Endometrial microvascular endothelial cells (primary cell): ENCODE results near the gene CCDC63. TPM values are rescaled to one million over a fixed set of nuclear protein-coding genes. Genes with fewer than 3 reads are reported as not detected.
"Not testable (repeated sequence)": the region's sequence is repeated elsewhere in the genome, so short reads cannot be mapped to it uniquely, and the experiment has no call there.

Experiments used
- in situ Hi-C: cut with HindIII; loops from 2 replicates; pipeline ENCODE4 v1.10.0; 2017; ENCODE audit warnings: low sequenced_read_pairs, low pct_unique_long_range_greater_than_20kb; ENCODE audit errors: inconsistent ontology term
- total RNA-seq: library from RNA; depleted of rRNA; stranded (reverse); fragments of >200 nt; gene quantifications from one replicate; pipeline ENCODE4 v1.2.3, GENCODE V29; 2015; ENCODE audit errors: inconsistent ontology term

Gene CCDC63
- total RNA-seq, 1 donor from 2014 or later: not detected

DNA sequence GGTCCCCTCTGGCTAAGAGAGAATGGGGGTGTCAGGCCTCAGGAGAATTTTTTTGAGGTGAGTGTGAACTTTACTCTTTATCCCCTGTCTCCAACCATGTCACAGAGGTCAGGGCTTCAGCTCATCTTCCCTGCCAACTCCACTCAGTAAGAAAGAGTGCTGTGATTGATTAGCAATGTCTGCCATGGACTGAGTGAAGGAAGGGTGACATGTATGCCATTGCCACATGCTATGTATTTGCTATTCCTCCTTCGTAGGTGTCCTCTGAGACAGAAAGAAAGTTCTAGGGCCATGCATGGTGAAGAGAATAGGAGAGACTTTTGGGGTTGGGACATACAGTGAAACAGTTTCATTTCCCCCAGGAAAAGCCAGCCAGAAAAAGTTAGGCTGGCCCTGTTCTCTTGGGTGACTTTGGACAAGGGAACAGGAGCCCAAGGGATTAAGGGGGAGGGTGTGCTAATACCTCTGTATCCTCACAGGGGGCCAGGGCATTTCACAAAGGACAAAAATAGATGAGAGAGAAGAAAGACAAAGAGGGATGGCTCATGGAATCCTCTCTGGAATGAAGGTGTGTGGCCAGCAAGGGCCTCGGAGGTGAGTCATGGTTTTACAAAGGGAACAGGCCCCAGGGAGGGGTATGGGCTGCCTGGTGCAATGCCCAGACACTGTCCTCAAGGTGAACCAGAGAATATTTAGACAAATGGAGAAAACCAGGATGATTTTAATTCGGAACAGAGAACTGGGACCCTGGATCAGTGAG is 87.5 kb downstream of the CCDC63 start:
- in situ Hi-C loops: no loop called here

DNA sequence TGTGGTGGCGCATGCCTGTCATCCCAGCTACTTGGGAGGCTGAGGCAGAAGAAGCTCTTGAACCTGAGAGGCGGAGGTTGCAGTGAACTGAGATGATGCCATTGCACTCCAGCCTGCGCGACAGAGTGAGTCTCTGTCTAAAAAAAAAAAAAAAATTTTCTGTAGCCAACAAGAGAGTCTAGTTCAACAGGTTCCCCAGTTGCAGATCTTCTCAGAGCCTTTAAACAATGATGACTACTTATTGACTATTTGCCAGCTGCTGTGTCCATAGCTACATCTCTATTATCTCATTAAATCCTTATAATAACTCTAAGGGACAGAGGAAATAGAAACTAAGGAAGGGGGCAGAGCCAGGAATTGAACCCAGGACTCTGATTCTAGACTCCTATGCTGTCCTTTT is 88.8 kb downstream of the CCDC63 start:
- in situ Hi-C loops: no loop called here

DNA sequence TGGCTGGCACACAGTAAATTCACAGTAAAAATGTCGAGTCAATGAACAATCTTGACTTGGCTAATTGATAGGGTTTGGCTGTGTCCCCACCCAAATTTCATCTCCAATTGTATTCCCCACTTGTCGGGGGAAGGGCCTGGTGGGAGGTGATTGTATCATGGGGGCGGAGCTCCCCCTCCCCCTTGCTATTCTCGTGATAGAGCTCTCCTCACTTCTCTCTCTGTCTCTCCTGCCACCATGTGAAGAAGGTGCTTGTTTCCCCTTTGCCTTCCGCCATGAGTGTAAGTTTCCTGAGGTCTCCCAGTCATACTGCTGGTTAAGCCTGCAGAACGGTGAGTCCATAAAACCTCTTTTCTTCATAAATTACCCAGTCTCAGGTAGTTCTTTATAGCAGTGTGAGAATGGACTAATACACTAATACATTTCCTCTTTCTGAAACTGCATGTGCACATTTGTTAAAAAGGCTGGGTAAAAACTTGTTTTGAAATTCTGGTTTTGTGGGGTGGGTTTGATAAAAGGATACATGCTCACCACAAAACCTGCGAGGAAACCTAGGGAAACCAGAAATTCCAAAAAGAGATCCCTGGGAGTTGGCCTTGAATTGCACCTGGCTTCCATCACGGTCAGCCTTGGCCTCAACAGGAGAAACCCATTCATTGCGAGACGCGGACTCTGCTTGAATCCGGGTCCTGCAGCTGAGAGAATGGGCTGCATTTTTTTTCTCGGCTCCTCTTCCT is 89.7 kb downstream of the CCDC63 start:
- in situ Hi-C loops: no loop called here

DNA sequence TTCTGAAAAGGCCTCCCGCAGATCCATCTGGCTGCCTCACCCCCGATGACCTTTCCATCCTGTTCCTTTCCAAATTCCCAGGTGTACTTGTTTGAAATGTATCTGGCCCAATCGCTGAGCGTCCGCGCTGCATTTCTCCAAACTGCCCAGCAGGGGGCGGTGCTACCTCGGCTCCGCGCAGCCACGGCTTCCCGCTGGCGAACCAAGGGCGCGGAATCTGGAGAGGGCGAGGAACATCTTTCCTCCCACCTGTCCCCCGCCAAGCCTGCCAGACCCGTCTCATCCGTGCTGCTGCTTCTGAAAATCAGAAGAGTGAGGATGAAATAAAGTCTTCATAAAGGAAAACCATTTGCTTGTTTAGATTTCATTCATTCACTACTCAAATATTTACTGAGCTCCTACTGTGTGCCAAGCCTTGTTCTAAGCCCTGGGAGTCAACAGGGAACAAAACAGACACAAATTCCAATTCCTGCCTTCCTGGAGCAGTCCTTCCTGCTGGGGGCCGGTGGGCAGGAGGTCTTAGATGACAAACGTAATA is 90.4 kb downstream of the CCDC63 start:
- in situ Hi-C loops: no loop called here

DNA sequence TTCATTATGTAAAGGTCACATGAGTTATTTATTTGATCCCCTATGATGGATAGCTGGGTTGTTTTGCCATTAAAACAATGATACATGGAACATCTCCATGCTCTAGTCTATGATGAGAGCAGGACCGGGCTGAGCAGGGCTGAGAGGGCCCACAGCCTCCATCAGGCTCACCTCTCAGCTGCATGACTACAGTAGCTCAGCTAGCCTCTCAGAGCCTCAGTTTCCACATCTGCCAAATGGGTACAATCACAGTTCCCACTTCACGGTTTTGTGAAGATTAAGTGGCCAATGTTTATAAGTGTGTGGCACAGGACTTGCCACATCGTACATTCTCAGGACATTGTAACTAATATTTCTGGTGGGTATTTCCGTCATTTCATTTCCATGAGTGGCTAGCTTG is 93.5 kb downstream of the CCDC63 start:
- in situ Hi-C loops: no loop called here

DNA sequence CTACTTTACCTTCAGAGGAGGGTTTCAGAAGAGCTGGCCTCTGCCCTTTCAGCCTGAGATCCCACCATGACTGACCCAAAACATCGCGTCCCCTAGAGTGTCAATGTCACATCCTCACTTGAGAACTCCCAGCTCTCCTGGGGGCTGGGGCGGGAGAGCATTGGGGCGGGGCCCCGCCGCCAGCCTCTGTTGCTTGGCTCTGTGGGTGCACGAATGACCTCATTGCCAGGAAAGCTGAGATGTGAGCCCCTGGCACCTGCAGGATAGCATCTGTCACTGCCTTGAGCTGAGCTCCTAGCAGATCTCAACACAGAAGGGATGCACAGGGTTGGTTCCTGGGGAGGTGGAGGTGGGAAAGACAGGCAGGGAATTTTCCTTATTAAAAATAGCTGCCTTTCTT is 94.1 kb downstream of the CCDC63 start:
- in situ Hi-C loops: no loop called here

DNA sequence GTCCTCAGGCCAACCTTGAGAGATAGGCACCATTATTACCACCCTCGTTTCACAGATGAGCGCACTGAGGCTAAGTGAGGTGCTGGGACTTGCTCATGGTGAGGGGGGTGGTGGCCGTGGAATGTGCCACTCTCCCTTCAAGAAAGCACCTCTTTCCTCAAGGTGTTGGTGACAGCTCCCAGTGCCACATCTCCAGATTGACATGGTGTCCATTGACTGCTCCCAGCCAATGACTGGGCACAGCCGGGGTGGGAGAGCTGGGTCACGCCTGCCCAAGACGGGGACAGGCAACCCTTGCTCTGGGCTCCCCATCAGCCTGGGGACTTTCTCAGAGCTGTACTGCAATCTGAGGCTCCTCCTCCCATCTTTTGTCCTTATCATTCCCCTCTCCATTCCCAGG is 94.6 kb downstream of the CCDC63 start:
- in situ Hi-C loops: no loop called here

DNA sequence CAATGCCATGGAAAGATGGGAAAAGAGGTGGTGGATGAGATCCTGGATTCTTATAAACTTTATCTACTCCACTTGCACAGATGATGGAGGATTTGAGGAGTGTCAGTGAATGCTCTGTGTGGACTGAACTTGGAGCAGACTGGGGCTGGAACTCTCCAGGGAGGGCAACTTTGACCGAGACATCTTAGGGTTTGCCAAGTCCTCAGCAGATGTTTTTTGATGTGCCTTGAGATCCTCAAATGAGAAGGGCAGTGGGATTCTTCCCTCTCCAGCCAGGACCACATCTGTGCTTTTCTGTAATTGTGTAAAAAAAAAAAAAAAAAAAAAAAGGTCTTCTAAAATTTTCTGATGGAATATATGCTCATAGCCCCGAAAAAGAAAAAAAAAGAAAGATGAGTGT is 96.6 kb downstream of the CCDC63 start:
- in situ Hi-C loops: no loop called here

DNA sequence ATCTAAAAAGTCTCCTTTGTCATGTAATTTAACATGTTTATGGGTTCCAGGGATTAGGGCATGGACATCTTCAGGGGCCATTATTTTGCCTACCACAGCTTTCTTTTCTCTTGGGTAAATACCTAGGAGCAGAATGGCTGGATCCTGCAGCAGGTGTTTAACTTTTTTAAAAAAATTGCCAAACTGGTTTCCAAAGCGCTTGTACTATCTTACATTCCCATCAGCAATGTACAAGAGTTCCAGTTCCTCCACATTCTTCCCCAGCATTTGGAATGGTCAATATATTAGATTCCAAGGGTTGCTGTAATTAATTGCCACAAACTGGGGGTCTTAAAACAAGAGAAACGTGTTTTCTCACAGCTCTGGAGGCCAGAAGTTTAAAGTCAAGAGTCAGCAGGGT is 101.3 kb downstream of the CCDC63 start:
- in situ Hi-C loops: no loop called here

DNA sequence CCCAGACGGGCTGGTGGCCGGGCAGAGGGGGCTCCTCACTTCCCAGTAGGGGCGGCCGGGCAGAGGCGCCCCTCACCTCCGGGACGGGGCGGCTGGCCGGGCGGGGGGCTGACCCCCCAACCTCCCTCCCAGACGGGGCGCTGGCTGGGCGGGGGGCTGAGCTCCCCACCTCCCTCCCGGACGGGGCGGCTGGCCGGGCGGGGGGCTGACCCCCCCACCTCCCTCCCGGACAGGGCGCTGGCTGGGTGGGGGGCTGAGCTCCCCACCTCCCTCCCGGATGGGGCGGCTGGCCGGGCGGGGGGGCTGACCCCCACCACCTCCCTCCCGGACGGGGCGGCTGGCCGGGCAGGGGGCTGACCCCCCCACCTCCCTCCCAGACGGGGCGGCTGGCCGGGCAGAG is 103.7 kb downstream of the CCDC63 start:
- in situ Hi-C loops: not testable (repeated sequence)

DNA sequence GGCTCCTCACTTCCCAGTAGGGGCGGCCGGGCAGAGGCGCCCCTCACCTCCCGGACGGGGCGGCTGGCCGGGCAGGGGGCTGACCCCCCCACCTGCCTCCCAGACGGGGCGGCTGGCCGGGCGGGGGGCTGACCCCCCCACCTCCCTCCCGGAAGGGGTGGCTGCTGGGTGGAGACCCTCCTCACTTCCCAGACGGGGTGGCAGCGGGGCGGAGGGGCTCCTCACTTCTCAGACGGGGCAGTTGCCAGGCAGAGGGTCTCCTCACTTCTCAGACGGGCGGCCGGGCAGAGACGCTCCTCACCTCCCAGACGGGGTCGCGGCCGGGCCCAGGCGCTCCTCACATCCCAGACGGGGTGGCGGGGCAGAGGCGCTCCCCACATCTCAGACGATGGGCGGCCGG is 104.1 kb downstream of the CCDC63 start:
- in situ Hi-C loops: not testable (repeated sequence)

Other genes with a start within 250 kb of the CCDC63 start
- gene TCTN1, start 232.9 kb upstream of the CCDC63 start, total RNA-seq: 19.3 TPM
- 9.2 TPM for gene HVCN1, start 157.9 kb upstream of the CCDC63 start, total RNA-seq
- 203 TPM for gene PPP1CC, start 104.1 kb upstream of the CCDC63 start, total RNA-seq
- not detected for gene MYL2, start 73.6 kb downstream of the CCDC63 start, total RNA-seq
- not detected for gene CUX2, start 187.2 kb downstream of the CCDC63 start, total RNA-seq